Osteocyte (in vitro differentiated cells): ENCODE data around the gene GRID1. TPM values are rescaled to one million over a fixed set of nuclear protein-coding genes. Genes with fewer than 3 reads are reported as not detected.
"Not testable (repeated sequence)": the region's sequence is repeated elsewhere in the genome, so short reads cannot be mapped to it uniquely, and the experiment has no call there.

Experiments
- DNase-seq: peaks from one replicate; pipeline ENCODE4 v3.0.0; 2021; ENCODE audit warnings: mixed read lengths; ENCODE audit not compliant: unreplicated experiment; ENCODE audit errors: extremely low spot score
- H3K27ac Mint-ChIP-seq: one replicate; pipeline ENCODE4 v1.8.0; 2021; ENCODE audit warnings: mild to moderate bottlenecking, mixed read lengths; ENCODE audit not compliant: unreplicated experiment
- H3K27me3 Mint-ChIP-seq: one replicate; pipeline ENCODE4 v1.8.0; 2021; ENCODE audit warnings: mixed read lengths; ENCODE audit not compliant: unreplicated experiment
- H3K36me3 Mint-ChIP-seq: one replicate; pipeline ENCODE4 v1.8.0; 2021; ENCODE audit warnings: mixed read lengths; ENCODE audit not compliant: unreplicated experiment
- H3K4me1 Mint-ChIP-seq: one replicate; pipeline ENCODE4 v1.8.0; 2021; ENCODE audit warnings: mixed read lengths; ENCODE audit not compliant: unreplicated experiment
- H3K4me3 Mint-ChIP-seq: one replicate; pipeline ENCODE4 v1.8.0; 2021; ENCODE audit warnings: mild to moderate bottlenecking, moderate library complexity, mixed read lengths; ENCODE audit not compliant: unreplicated experiment
- H3K9me3 Mint-ChIP-seq: one replicate; pipeline ENCODE4 v1.8.0; 2021; ENCODE audit warnings: mixed read lengths; ENCODE audit not compliant: unreplicated experiment
- CTCF ChIP-seq: fragments of 200-600 bp; sonication (generic); IDR thresholded peaks from 2 replicates; pipeline ENCODE4 v1.5.0; 2021; ENCODE audit warnings: antibody characterized with exemption, mild to moderate bottlenecking, moderate library complexity
- total RNA-seq: library from RNA; stranded (reverse); gene quantifications from 2 replicates; pipeline ENCODE4 v1.2.1, GENCODE V29; 2021

Gene GRID1
- total RNA-seq, 1 donor from 2014 or later = 0.11 TPM

- Mint-ChIP-seq H3K9me3 (peaks cover 6% of the 10 kb centered on the region), H3K27me3 (no peaks in the 10 kb centered on the region), H3K36me3 (no peaks in the 10 kb centered on the region), H3K4me3 (no peak overlapping the region), H3K27ac (no peak overlapping the region), H3K4me1 (no peaks in the 10 kb centered on the region)
- no peak for TF ChIP-seq CTCF
- DNase-seq = no peak
Observed at GRCh38 chr10:86113044-86113443, 253.6 kb downstream of the GRID1 start.

GRCh38 chr10:86111902-86112545 lies 254.6 kb downstream of the GRID1 start:
- Mint-ChIP-seq H3K4me3 (no peak overlapping the region), H3K36me3 (no peaks in the 10 kb centered on the region), H3K27ac (no peak overlapping the region), H3K4me1 (no peaks in the 10 kb centered on the region), H3K27me3 (no peaks in the 10 kb centered on the region), H3K9me3 (peaks cover 6% of the 10 kb centered on the region)
- peak; percentile 75 for DNase-seq
- no peak for TF ChIP-seq CTCF

GRCh38 chr10:86110156-86110786 lies 256.3 kb downstream of the GRID1 start:
- Mint-ChIP-seq H3K27me3 (no peaks in the 10 kb centered on the region), H3K36me3 (no peaks in the 10 kb centered on the region), H3K27ac (no peak overlapping the region), H3K4me3 (no peak overlapping the region), H3K4me1 (no peaks in the 10 kb centered on the region), H3K9me3 (peaks cover 6% of the 10 kb centered on the region)
- DNase-seq = peak; percentile 72
- no peak for TF ChIP-seq CTCF

GRCh38 chr10:86109421-86109820 lies 257.2 kb downstream of the GRID1 start:
- H3K9me3 Mint-ChIP-seq = peaks cover 6% of the 10 kb centered on the region
- peak; percentile 62 for DNase-seq
- no peak overlapping the region for H3K27ac Mint-ChIP-seq
- H3K4me1 Mint-ChIP-seq = no peaks in the 10 kb centered on the region
- TF ChIP-seq CTCF = no peak
- H3K4me3 Mint-ChIP-seq = no peak overlapping the region
- H3K27me3 Mint-ChIP-seq = no peaks in the 10 kb centered on the region
- H3K36me3 Mint-ChIP-seq = no peaks in the 10 kb centered on the region

GRCh38 chr10:86108696-86109095 lies 257.9 kb downstream of the GRID1 start:
- Mint-ChIP-seq H3K36me3 (no peaks in the 10 kb centered on the region), H3K4me3 (no peak overlapping the region), H3K4me1 (no peaks in the 10 kb centered on the region), H3K27ac (no peak overlapping the region), H3K27me3 (no peaks in the 10 kb centered on the region), H3K9me3 (peaks cover 6% of the 10 kb centered on the region)
- no peak for TF ChIP-seq CTCF
- peak; percentile 63 for DNase-seq

GRCh38 chr10:86107611-86108310 lies 258.8 kb downstream of the GRID1 start:
- H3K4me3 Mint-ChIP-seq, H3K36me3 Mint-ChIP-seq, H3K9me3 Mint-ChIP-seq, H3K27me3 Mint-ChIP-seq, H3K27ac Mint-ChIP-seq, H3K4me1 Mint-ChIP-seq: not testable (repeated sequence)
- peak; percentile 65 for DNase-seq
